Sigmoid colon (tissue), 7 donors: ENCODE data around the gene OTULINL. TPM values are rescaled to one million over a fixed set of nuclear protein-coding genes. Genes with fewer than 3 reads are reported as not detected.

Experiments
- DNase-seq: peaks from one replicate; pipeline ENCODE4 v3.0.0-alpha.2; 2019
- H3K27ac ChIP-seq, 4 donors: fragments of 200-600 bp; sonication (generic); one replicate each; pipeline ENCODE4 v1.5.1; 2016 to 2019; ENCODE audit warnings: mild to moderate bottlenecking in 1 of 4
- H3K27me3 ChIP-seq, 3 donors: fragments of 200-600 bp; sonication (generic); one replicate each; pipeline ENCODE4 v1.5.1; 2019; ENCODE audit warnings: mild to moderate bottlenecking in 1 of 3
- H3K36me3 ChIP-seq, 4 donors: fragments of 200-600 bp; sonication (generic); one replicate each; pipeline ENCODE4 v1.5.1; 2016 to 2019
- H3K4me1 ChIP-seq, 4 donors: fragments of 200-600 bp; sonication (generic); one replicate each; pipeline ENCODE4 v1.5.1; 2017 to 2019
- H3K4me3 ChIP-seq, 4 donors: fragments of 200-600 bp; sonication (generic); one replicate each; pipeline ENCODE4 v1.5.1; 2017 to 2019; ENCODE audit warnings: mild to moderate bottlenecking in 2 of 4, moderate library complexity in 1 of 4
- H3K9me3 ChIP-seq, 4 donors: fragments of 200-600 bp in 3 of 4; sonication (generic) in 3 of 4; one replicate each; pipeline versions ENCODE4 v1.5.1 to v1.6.1; 2013 to 2019
- EP300 ChIP-seq, 4 donors: sonication (generic); formaldehyde crosslinking; IDR thresholded peaks; one replicate each; pipeline ENCODE4 v1.6.1; 2017; ENCODE audit warnings: antibody characterized with exemption in 4 of 4
- POLR2A ChIP-seq, 2 donors: fragments of 450-650 bp; IDR thresholded peaks; one replicate each; pipeline ENCODE4 v1.6.1; 2016; ENCODE audit warnings: antibody characterized with exemption in 2 of 2, mild to moderate bottlenecking in 2 of 2, moderate library complexity in 2 of 2
- POLR2AphosphoS5 ChIP-seq, 4 donors: sonication (generic); formaldehyde crosslinking; IDR thresholded peaks; one replicate each; pipeline ENCODE4 v1.6.1; 2017; ENCODE audit warnings: antibody characterized with exemption in 4 of 4
- WGBS, 2 donors: extraction: QIAGEN DNeasy Blood & Tissue Kit; methylation state at CpG; one replicate each; pipeline ENCODE4 v1.1.7; 2013; 5-methylcytosine and 5-hydroxymethylcytosine counted together
- intact Hi-C: fragments of 100-400 bp; cut with DNase I; formaldehyde crosslinking; loops from one replicate; pipeline ENCODE4 v1.15.1; 2023
- polyA plus RNA-seq, 3 donors: library from polyadenylated mRNA; stranded (reverse); fragments of 200-250 nt; gene quantifications; one replicate each; pipeline ENCODE4 v1.2.3, GENCODE V29; 2013
- total RNA-seq, 4 donors: library from RNA; depleted of rRNA; stranded (reverse); fragments of >200 nt; gene quantifications; one replicate each; pipeline ENCODE4 v1.1.0, GENCODE V29; 2016
- TF ChIP-seq, protein P1 (sequence below), 4 experiments: fragments of 450-650 bp in 3 of 4; fragments of 200-600 bp in 1 of 4; IDR thresholded peaks; one replicate each; pipeline ENCODE4 v1.5.1; 2016 to 2019; ENCODE audit warnings: antibody characterized with exemption in 4 of 4, mild to moderate bottlenecking in 3 of 4, moderate library complexity in 2 of 4
- donor health status: healthy with polysubstance abuse.
- donor health status: Bipolar disorder and iron deficiency.
- donor health status: healthy.

Gene OTULINL
- total and polyA plus RNA-seq, 7 donors: 1.9 to 21.1 (median 5.7) TPM

GRCh38 chr5:14557203-14557770 is 24.3 kb upstream of the OTULINL start:
- intact Hi-C loops: no loop called here
- no peak for DNase-seq
- no peak overlapping the region for H3K4me3 ChIP-seq
- H3K27ac ChIP-seq: no peak overlapping the region
- no peaks in the 10 kb centered on the region for H3K9me3 ChIP-seq
- no peaks in the 10 kb centered on the region for H3K27me3 ChIP-seq
- WGBS, 2 donors: 14 to 52% methylated on average over 8 of the region's 8 CpGs
- no peaks in the 10 kb centered on the region for H3K4me1 ChIP-seq
- no peaks in the 10 kb centered on the region for H3K36me3 ChIP-seq
- TF ChIP-seq EP300 (IDR thresholded peaks at IDR 0.05) (no peak), POLR2AphosphoS5 (IDR thresholded peaks at IDR 0.05) (no peak), POLR2A (IDR thresholded peaks at IDR 0.05) (no peak)
- TF ChIP-seq, protein P1, sequence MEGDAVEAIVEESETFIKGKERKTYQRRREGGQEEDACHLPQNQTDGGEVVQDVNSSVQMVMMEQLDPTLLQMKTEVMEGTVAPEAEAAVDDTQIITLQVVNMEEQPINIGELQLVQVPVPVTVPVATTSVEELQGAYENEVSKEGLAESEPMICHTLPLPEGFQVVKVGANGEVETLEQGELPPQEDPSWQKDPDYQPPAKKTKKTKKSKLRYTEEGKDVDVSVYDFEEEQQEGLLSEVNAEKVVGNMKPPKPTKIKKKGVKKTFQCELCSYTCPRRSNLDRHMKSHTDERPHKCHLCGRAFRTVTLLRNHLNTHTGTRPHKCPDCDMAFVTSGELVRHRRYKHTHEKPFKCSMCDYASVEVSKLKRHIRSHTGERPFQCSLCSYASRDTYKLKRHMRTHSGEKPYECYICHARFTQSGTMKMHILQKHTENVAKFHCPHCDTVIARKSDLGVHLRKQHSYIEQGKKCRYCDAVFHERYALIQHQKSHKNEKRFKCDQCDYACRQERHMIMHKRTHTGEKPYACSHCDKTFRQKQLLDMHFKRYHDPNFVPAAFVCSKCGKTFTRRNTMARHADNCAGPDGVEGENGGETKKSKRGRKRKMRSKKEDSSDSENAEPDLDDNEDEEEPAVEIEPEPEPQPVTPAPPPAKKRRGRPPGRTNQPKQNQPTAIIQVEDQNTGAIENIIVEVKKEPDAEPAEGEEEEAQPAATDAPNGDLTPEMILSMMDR (IDR thresholded peaks at IDR 0.05): no peak

DNA sequence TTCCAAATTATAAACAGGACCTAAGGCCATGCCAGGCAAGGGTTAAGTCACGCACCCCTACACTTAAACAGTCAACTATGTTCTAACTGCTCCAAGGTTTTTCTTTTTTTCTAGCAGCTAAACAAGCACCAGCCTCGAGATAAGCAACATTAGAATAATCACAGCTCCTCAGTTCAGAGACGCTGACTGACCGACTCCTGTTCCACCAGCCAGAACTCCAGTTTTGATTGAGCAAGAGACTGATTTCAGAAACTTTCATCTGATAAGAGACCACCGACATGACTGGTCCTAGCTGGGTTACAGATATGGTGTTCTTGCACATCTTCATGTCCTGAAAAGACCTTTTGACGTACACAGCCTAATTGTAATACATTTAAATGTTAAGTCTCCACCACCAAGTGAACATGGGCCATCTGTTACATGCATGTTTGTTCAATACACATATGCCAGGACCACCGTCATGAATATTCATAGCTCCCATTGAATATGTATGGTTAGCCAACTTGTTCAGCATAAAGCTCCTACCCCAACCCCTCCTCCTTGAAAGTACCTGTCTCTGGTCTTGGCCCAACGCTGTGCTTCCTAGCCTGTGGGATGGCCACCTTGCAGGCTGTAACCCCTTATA is 23.7 kb upstream of the OTULINL start:
- no peaks in the 10 kb centered on the region for H3K9me3 ChIP-seq
- 16 to 59% methylated on average over 8 of the region's 8 CpGs for WGBS, 2 donors
- TF ChIP-seq, protein P1 (IDR thresholded peaks at IDR 0.05): no peak
- TF ChIP-seq EP300 (IDR thresholded peaks at IDR 0.05): no peak
- TF ChIP-seq POLR2A (IDR thresholded peaks at IDR 0.05): no peak
- H3K36me3 ChIP-seq: no peaks in the 10 kb centered on the region
- intact Hi-C loops: no loop called here
- H3K27ac ChIP-seq: no peak overlapping the region
- no peaks in the 10 kb centered on the region for H3K27me3 ChIP-seq
- H3K4me1 ChIP-seq: no peaks in the 10 kb centered on the region
- no peak overlapping the region for H3K4me3 ChIP-seq
- no peak for DNase-seq

DNA sequence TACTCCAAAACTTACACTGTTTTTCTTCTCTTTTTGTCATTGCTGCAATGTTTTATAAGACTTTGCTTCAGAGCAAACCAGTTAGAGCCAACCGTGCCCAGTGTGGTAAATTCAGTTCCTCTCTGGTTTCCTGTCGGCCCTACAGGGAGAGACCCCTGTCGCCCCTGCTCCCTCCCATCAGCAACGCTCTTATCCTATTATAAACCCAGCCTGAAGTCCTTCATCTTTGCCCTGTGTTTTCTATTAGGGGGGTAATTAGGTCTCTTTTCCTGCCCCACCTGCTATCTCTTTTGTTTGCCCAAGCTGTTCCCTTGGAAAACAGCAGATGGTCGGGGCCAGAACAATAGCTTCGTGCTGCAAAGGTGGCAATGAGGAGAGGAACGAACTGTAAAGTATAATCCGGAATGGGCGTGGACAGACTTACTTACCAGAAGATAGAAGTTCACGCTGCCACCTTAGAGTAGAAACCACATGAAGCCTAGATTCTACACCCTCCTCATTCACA is 21.4 kb upstream of the OTULINL start:
- no peak overlapping the region for H3K27ac ChIP-seq
- WGBS, 2 donors: 6 to 20% methylated on average over 10 of the region's 10 CpGs
- intact Hi-C loops: no loop called here
- no peaks in the 10 kb centered on the region for H3K4me1 ChIP-seq
- H3K4me3 ChIP-seq: no peak overlapping the region
- H3K27me3 ChIP-seq: no peaks in the 10 kb centered on the region
- TF ChIP-seq, protein P1 (IDR thresholded peaks at IDR 0.05): no peak
- TF ChIP-seq POLR2A (IDR thresholded peaks at IDR 0.05) (no peak), POLR2AphosphoS5 (IDR thresholded peaks at IDR 0.05) (no peak), EP300 (IDR thresholded peaks at IDR 0.05) (no peak)
- H3K9me3 ChIP-seq: no peaks in the 10 kb centered on the region
- no peak for DNase-seq
- H3K36me3 ChIP-seq: no peaks in the 10 kb centered on the region

DNA sequence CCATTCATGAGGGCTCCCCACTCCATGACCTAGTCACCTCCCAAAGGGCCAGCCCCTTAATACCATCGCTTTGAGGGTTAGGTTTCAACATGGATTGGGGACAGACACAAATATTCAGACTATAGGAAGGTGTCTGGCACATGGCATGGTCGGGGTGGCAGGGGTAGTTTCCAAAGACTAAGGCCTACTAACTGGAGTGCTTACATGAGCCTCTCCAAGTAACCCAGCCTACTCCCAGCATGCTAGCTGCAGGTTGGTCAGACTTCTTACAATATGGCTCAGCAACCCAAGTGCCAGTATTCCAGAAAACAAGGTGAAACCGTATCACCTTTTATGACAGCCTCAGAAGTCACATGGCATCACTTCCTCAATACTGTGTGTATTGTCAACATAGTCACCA is 19.9 kb upstream of the OTULINL start:
- H3K9me3 ChIP-seq: no peaks in the 10 kb centered on the region
- DNase-seq: no peak
- 70 to 79% methylated on average over 3 of the region's 3 CpGs for WGBS, 2 donors
- intact Hi-C loops: no loop called here
- H3K4me3 ChIP-seq: no peak overlapping the region
- H3K27me3 ChIP-seq: no peaks in the 10 kb centered on the region
- TF ChIP-seq POLR2AphosphoS5 (IDR thresholded peaks at IDR 0.05) (no peak), EP300 (IDR thresholded peaks at IDR 0.05) (no peak), POLR2A (IDR thresholded peaks at IDR 0.05) (no peak)
- TF ChIP-seq, protein P1 (IDR thresholded peaks at IDR 0.05): no peak
- no peak overlapping the region for H3K27ac ChIP-seq
- H3K36me3 ChIP-seq: no peaks in the 10 kb centered on the region
- H3K4me1 ChIP-seq: no peaks in the 10 kb centered on the region
